Fibroblast of pulmonary artery (primary cell): ENCODE measurements around the gene SEPTIN8.

Experiments used
- DNase-seq: peaks from one replicate; pipeline ENCODE4 v3.0.0-alpha.2; 2010; ENCODE audit warnings: low read depth
- H3K4me3 ChIP-seq: replicated peaks from 2 replicates; pipeline ENCODE4 v1.5.1; 2011; ENCODE audit warnings: low read depth, mild to moderate bottlenecking, control low read depth, low read length, moderate library complexity
- CTCF ChIP-seq: IDR thresholded peaks from 2 replicates; pipeline ENCODE4 v1.5.1; 2011; ENCODE audit warnings: mild to moderate bottlenecking, control low read depth, low read length, inconsistent platforms; ENCODE audit errors: missing control alignments

The SEPTIN8 gene

DNA sequence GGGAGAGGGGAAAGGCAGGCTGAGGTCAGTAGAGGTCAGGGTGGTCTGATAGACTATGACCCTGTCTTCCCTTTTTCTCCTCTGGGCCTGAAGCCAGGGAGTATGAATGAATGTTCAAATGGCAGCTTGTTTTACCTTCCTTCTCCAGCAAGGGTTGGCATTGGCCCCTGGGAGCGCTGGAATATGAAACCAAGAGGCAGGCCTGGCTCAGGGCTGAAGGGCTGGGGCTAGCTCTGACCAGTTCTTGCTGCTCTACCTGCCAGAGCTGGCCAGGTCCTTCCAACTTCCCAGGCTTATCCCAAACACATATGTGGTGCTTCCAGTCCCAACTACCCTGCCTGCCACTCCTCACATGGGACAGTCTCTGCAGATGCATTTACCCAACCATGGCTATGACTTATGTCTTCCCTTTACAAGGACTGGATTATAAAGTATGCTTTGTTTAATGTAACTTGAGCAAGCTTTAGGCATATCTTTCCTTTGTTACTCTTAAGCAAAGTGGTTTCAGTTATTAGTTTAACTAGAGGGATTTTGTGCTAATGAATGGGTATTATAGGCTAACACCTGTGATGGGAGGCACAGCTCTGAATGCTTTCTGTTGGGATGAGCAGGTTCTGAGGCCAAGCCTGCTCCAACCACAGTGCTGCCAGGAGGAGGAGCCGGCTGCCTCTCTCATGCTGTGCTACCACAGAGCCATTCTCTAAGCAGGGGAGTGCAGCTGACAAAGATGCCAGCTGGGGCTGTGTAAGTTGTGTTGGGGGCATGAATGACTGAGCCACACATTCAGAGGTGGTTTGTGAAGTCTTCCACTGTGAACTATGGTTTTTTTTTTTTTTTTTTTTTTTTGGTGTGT lies 23.7 kb downstream of the SEPTIN8 start:
- no peak overlapping the region for H3K4me3 ChIP-seq
- DNase-seq, result no peak
- no peak for TF ChIP-seq CTCF

- no peak overlapping the region for H3K4me3 ChIP-seq
- DNase-seq, result no peak
- no peak for TF ChIP-seq CTCF
These were observed 24.4 kb downstream of the SEPTIN8 start for GRCh38 chr5:132752581-132753125.

DNA sequence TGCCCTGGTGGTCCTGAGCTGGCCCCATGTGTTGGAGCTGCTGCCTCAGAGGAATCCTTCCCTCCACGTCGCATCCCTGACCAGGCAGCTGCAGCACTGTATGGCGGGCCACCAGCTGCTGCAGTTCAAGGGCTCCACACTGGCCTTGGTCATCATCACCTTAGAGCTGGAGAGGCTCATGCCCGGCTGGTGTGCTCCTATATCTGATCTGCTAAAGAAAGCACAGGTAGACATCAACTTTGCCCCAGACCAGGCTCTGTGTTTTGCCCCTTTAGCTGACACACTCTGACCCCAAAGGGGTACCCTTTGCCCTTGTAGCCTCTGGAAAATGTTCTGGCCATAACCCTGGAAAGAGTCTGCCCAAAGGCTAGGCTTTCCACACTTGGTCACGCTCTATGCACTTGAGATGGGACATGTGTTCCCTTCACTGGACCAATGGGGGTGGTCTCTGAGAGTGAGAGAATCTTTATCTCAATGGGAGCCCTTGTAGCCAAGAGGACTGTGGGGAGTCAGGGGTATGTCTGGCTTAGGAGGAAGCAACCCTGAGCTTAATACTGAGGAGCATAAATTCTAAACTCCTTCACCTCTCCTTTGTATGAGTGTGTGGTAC lies 25.0 kb downstream of the SEPTIN8 start:
- DNase-seq, result no peak
- H3K4me3 ChIP-seq, result no peak overlapping the region
- TF ChIP-seq CTCF, result no peak

GRCh38 chr5:132751444-132751843 lies 25.6 kb downstream of the SEPTIN8 start:
- peak; percentile 89 for DNase-seq
- no peak overlapping the region for H3K4me3 ChIP-seq
- no peak for TF ChIP-seq CTCF

- no peak overlapping the region for H3K4me3 ChIP-seq
- no peak for DNase-seq
- no peak for TF ChIP-seq CTCF
These were observed 26.4 kb downstream of the SEPTIN8 start for GRCh38 chr5:132750471-132751230.

DNA sequence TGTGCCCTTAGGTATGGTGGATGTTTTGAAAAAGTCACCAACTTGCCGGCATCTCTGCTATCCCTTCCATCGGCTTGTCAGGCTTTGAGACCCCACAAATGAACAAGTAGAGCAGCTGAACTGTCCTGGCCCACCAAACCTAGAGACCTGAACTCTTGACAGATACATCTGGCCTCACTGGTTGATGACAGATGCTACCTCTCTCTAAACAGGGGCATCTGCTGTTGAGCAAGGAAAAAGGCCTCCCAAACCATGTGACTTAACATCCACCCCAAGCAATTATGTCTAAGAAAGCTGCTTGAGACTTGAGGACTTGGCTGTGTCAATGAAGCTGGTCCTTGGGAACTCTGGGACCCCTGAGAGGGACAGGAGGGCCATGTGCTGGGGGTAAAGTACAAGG lies 27.5 kb downstream of the SEPTIN8 start:
- no peak for TF ChIP-seq CTCF
- H3K4me3 ChIP-seq, result no peak overlapping the region
- DNase-seq, result no peak
